GM15510 (cell line): ENCODE data around the gene VPS13A.

ENCODE experiments used
- POLR2A ChIP-seq: IDR thresholded peaks from 3 replicates; pipeline ENCODE4 v1.6.1; 2011; ENCODE audit warnings: borderline replicate concordance; ENCODE audit not compliant: insufficient read length; ENCODE audit errors: extremely low read depth

Gene VPS13A

GRCh38 chr9:77170991-77171699, 6.2 kb upstream of the VPS13A start:
- TF ChIP-seq POLR2A: no peak

GRCh38 chr9:77175151-77175550, 2.2 kb upstream of the VPS13A start:
- no peak for TF ChIP-seq POLR2A

DNA sequence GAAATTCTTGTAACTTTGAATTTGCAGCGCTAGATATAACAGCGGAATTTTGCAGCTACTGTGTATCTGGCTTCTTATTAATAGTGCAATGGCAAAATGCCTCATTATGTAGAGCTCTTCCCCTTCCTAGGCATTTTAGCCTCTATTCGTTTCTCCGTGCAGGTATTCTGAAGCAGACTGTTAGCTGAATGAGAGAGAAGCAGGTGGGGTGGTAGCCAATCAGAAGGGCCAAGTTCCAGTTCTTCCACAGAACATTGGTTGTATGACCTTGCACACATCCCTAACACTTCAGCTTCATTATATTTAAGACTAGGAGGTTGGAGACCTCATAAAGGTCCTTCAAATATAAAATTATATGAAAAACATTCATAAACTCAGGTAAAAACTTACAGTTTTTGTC, 1.2 kb upstream of the VPS13A start:
- TF ChIP-seq POLR2A: no peak

DNA sequence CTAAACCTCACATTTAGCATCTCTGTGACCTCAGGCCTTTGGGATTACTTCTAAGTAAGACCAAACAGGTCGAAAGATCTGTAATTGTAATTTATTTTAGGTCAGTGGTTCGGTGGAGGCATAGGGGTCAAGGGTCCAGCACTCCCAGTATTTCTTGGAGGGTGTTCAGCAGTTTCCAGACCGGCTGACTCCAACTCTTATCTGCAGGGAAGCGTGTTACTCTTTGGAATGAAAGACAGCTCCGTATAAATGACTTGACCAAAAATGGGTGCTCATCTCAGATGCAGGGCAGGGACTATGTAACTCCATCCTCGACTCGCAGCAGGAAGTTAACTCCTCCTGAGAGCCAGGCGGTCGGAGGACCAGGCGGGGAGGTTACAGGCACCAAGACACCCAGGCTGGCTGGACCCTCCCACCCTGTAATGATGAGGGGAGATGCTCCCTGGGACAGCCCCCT, 620 bp upstream of the VPS13A start:
- no peak for TF ChIP-seq POLR2A

GRCh38 chr9:77177894-77178794, 810 bp downstream of the VPS13A start:
- TF ChIP-seq POLR2A: no peak

DNA sequence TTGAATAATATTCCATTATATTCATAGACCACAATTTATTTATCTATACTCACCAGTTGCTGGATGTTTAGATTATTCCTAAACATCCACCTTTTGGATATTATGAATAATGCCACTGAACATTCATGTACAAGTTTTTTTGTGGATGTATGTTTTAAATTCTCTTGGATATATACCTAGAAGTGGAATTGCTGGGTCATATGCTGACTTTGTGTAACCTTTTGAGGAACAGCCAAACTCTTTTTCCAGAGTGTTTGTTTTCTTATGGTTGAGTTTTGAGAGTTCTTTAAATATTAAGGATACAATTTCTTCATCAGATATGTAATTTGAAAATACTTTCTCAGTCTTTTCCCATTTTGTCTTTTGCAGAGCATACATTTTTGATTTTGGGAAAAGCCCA, 2.7 kb downstream of the VPS13A start:
- TF ChIP-seq POLR2A: no peak

DNA sequence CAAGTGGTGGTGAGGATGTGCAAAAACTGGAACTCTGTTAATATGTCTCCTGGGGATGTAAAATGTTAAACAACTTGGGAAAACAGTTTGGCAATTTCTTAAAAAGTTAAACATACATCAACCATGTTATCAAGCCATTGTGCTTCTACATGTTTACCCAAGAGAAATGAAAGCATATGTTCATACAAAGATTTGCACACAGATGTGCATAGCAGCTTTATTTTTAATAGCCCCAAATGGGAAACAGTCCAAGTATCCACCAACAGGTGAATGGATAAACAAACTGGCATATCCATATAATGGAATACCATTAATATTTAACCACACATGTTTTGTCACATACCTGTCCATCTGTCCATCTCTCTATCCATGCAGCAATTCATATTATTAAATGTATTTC, 6.2 kb downstream of the VPS13A start:
- TF ChIP-seq POLR2A: no peak

GRCh38 chr9:77188242-77188641, 10.9 kb downstream of the VPS13A start:
- TF ChIP-seq POLR2A: no peak

DNA sequence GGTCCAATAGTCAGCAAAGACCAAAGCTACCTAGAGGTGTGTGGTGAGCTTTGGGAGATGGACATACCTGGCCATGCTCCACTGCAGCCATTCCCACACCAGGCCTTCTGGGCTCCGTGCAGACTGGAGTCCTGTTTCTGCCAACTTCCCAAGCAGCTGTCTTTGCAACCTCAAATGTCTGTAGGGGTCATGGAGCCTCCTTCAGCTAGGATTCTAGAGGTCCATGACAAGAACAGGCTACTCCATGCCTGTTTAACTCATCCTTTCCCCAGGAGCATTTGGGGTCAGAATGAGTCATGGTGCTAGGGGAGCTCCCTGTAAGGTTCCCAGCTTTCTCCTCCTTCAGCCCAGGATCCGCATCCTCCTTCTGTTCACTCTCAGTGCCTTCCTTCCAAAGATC, 17.1 kb downstream of the VPS13A start:
- no peak for TF ChIP-seq POLR2A

- no peak for TF ChIP-seq POLR2A
These were observed 32.8 kb downstream of the VPS13A start for GRCh38 chr9:77210116-77210515.

GRCh38 chr9:77211561-77211960, 34.2 kb downstream of the VPS13A start:
- TF ChIP-seq POLR2A: no peak

- no peak for TF ChIP-seq POLR2A
These were observed 35.5 kb downstream of the VPS13A start for GRCh38 chr9:77212801-77213200.

- no peak for TF ChIP-seq POLR2A
These were observed 38.5 kb downstream of the VPS13A start for GRCh38 chr9:77215874-77216273.

DNA sequence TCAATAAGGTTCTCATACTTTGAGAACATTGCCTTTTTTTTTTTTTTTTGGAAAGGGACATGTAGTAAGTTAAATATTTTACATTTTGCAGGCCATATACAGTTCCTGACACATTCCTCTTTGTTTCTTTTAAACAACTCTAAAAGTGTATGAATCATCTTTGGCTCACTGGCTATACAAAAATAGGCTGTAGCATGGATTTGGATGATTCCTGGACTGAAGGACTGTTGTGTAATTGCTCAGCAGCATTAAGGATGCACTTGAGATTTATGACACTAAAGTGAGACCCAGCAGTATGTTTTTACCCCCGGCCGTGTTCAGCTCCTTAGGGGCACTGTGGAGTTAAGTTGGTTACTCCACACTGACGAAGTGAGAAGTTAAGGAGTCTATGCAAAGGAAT, 41.3 kb downstream of the VPS13A start:
- no peak for TF ChIP-seq POLR2A

DNA sequence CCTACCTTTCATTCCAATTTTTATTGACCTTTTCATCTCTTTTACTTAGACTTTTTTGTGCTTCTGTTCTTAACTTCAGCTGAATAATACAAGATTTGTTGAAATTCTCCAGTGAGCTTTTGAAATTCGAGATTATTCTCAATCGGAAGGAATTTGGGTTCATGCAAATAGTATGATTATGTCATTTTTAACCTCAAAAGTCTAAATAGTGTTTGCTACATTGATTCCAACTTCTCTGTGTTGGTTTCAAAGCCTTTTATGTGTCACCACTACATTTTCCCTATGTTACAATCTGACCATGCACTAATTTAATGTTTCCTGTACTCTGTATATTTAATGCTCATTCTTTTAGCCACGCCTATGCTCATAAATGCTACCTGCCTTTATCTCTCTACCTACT, 44.1 kb downstream of the VPS13A start:
- no peak for TF ChIP-seq POLR2A
